C4-2B (cell line): ENCODE results near the gene DNLZ.

Experiments
- H3K27ac ChIP-seq: fragments of 450-650 bp; 2 replicates; pipeline ENCODE4 v1.5.1; 2017
- CTCF ChIP-seq: fragments of 450-650 bp; conservative IDR thresholded peaks from 2 replicates; pipeline ENCODE4 v1.5.1; 2017; ENCODE audit warnings: mild to moderate bottlenecking
- ZFX ChIP-seq: fragments of 450-650 bp; IDR thresholded peaks from 2 replicates; pipeline ENCODE4 v1.6.1; 2017

The DNLZ gene

DNA sequence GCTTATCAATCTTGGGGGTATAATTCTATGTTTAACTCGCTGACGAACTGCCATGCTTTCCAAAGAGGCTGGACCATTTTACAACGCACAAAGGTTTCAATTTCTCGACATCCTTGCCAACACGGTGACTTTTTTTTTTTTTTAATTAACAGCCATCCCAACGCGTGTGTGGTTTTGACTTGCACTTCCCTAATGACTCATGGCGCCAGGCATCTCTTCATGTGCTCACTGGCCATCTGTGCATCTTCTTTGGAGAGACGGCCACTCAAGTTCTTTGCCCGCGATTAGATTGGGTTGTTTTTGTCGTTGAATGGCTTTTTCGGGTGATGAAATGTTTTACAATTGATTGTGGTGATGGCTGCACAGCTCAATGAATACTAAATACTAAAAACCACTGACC lies 22.5 kb upstream of the DNLZ start:
- no peak overlapping the region for H3K27ac ChIP-seq
- TF ChIP-seq CTCF (no peak), ZFX (no peak)

DNA sequence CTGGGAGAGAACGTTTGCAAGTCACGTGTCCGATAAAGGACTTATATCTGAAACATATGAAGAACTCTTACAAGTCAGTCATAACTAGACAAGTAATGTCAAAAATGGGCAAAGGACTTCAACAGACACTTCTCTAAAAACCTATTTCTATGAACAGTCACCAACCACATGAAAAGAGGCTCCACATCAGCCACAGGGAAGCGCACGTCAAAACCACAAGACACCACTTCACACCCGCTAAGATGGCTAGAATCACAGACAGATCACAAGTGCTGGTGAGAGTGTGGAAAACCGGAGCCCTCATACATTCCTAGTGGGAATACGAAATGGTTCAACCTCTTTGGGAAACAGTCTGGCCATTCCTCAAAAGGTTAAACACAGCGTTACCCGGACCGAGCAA lies 21.5 kb upstream of the DNLZ start:
- no peak for TF ChIP-seq ZFX
- no peak for TF ChIP-seq CTCF
- H3K27ac ChIP-seq: no peak overlapping the region

- TF ChIP-seq CTCF: no peak
- no peak for TF ChIP-seq ZFX
- H3K27ac ChIP-seq: no peak overlapping the region
These were observed 19.9 kb upstream of the DNLZ start for GRCh38 chr9:136383436-136383835.

GRCh38 chr9:136381966-136382513 lies 18.5 kb upstream of the DNLZ start:
- no peak overlapping the region for H3K27ac ChIP-seq
- TF ChIP-seq CTCF: no peak
- TF ChIP-seq ZFX: no peak

- no peak for TF ChIP-seq ZFX
- no peak for TF ChIP-seq CTCF
These were observed 17.8 kb upstream of the DNLZ start for GRCh38 chr9:136381311-136381710.

DNA sequence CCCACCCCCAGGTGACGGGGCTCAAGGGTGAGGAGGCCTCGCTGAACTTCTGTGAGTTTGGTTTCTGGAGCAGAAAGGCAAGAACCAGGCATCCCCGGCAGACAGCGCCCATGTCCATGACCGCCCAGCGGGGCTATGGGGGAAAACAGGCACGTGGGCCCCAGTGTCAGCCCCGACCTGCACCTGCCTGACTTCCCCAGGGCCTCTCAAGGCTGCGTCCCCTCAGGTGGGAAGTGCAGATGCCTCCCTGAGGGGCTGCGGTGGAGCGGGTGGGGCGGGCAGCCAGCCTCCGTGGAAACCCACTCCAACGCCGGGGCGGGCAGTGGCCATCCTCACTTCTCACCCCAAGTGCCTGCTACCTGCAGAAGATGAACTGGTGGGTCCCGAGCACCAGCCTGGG lies 16.8 kb upstream of the DNLZ start:
- no peak overlapping the region for H3K27ac ChIP-seq
- no peak for TF ChIP-seq CTCF
- TF ChIP-seq ZFX: no peak

More at GRCh38 chr9:136381311-136381710, 17.8 kb upstream of the DNLZ start:
- H3K27ac ChIP-seq: no peak overlapping the region

DNA sequence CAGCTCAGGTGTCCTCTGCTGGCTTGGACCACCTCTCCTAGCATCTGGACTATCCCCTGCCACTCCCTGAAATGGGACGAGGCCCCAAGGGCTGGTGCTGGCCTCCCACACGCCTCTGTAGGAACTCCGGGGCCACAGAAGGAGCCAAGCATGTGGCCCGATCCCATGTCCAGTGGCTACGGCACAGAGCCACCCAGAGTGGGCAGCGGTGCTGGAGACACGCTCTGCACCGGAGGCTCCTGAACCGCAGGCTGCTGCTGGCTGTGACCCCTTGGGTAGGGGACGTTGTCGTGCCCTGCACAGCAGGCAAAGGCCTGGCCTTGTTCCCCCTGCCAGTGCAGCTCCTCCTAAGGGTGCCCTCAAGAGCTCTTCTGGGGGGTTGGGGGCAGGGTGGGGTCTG lies 16.3 kb upstream of the DNLZ start:
- TF ChIP-seq ZFX (no peak), CTCF (no peak)
- no peak overlapping the region for H3K27ac ChIP-seq
